HepG2 (cell line): ENCODE data around the gene MOK. TPM values are rescaled to one million over a fixed set of nuclear protein-coding genes. Genes with fewer than 3 reads are reported as not detected.
A peak's percentile ranks its signal among the peaks of the same experiment; 100 is the strongest.

Experiments used
- AKAP8 ChIP-seq: sonication (generic); formaldehyde crosslinking; IDR thresholded peaks from 2 replicates; pipeline ENCODE4 v1.5.1; 2020; ENCODE audit warnings: mild to moderate bottlenecking, missing genetic modification reagents
- ATM ChIP-seq: fragments of 450-650 bp; IDR thresholded peaks from 2 replicates; pipeline ENCODE4 v1.7.1; 2017; ENCODE audit warnings: mild to moderate bottlenecking, borderline replicate concordance
- ATRX ChIP-seq: sonication (generic); formaldehyde crosslinking; IDR thresholded peaks from 2 replicates; pipeline ENCODE4 v1.4.0; 2020; ENCODE audit warnings: missing genetic modification reagents, borderline replicate concordance
- FOSL2 ChIP-seq: sonication (generic); formaldehyde crosslinking; IDR thresholded peaks from 2 replicates; pipeline ENCODE4 v1.4.0; 2020; ENCODE audit warnings: missing genetic modification reagents
- FOXA3 ChIP-seq: IDR thresholded peaks from 2 replicates; pipeline ENCODE4 v1.6.1; 2016; ENCODE audit warnings: missing genetic modification reagents, missing compliant biosample characterization
- GABPB1 ChIP-seq: IDR thresholded peaks from 2 replicates; pipeline ENCODE4 v1.6.1; 2016; ENCODE audit warnings: mild to moderate bottlenecking, missing genetic modification reagents, moderate library complexity, missing compliant biosample characterization
- HIC2 ChIP-seq: sonication (generic); formaldehyde crosslinking; IDR thresholded peaks from 2 replicates; pipeline ENCODE4 v1.9.0; 2022; ENCODE audit warnings: low read depth, missing genetic modification reagents
- MBNL3 ChIP-seq: fragments of 250-450 bp; sonication (Bioruptor Pico); conservative IDR thresholded peaks from 2 replicates; pipeline ENCODE4 v1.8.0; 2022; ENCODE audit warnings: mild to moderate bottlenecking, inconsistent platforms
- MIXL1 ChIP-seq: IDR thresholded peaks from 2 replicates; pipeline ENCODE4 v1.6.1; 2016
- MLX ChIP-seq: IDR thresholded peaks from 2 replicates; pipeline ENCODE4 v1.6.1; 2016
- PCBP2 ChIP-seq: fragments of 200-400 bp; formaldehyde crosslinking; optimal IDR thresholded peaks from 2 replicates; pipeline ENCODE3; 2018; ENCODE audit warnings: low read length, low read depth; ENCODE audit not compliant: poor library complexity, severe bottlenecking
- RBAK ChIP-seq: sonication (generic); formaldehyde crosslinking; IDR thresholded peaks from 2 replicates; pipeline ENCODE4 v1.5.1; 2020; ENCODE audit warnings: mild to moderate bottlenecking, missing genetic modification reagents
- RELA ChIP-seq: sonication (generic); formaldehyde crosslinking; IDR thresholded peaks from 2 replicates; pipeline ENCODE4 v1.4.0; 2020; ENCODE audit warnings: missing genetic modification reagents
- RORA ChIP-seq: sonication (generic); formaldehyde crosslinking; IDR thresholded peaks from 2 replicates; pipeline ENCODE4 v1.5.0; 2020; ENCODE audit warnings: mild to moderate bottlenecking, missing genetic modification reagents, moderate library complexity
- TGIF2 ChIP-seq: IDR thresholded peaks from 2 replicates; pipeline ENCODE4 v1.6.1; 2016; ENCODE audit warnings: control low read depth, missing compliant biosample characterization
- ZMYM2 ChIP-seq: sonication (generic); formaldehyde crosslinking; IDR thresholded peaks from 2 replicates; pipeline ENCODE4 v1.8.0; 2022; ENCODE audit warnings: mild to moderate bottlenecking, missing genetic modification reagents
- ZNF205 ChIP-seq: IDR thresholded peaks from 2 replicates; pipeline ENCODE4 v1.6.1; 2018; ENCODE audit warnings: missing biosample characterization, missing genetic modification reagents
- polyA plus RNA-seq, 8 experiments: library from polyadenylated mRNA; depleted of rRNA in 3 of 8; stranded (reverse) in 7 of 8; unstranded in 1 of 8; fragments of >200 nt; fragmentation: Illumina TruSeq in 4 of 8; extraction: Trizol in 4 of 8; gene quantifications; 2 replicates each; pipeline versions ENCODE4 v1.2.1 to v1.2.3, GENCODE V29; 2011 to 2016; ENCODE audit warnings: low read depth in 4 of 8, missing spikeins in 1 of 8, mixed read lengths in 1 of 8; ENCODE audit not compliant: insufficient read depth in 1 of 8
- total RNA-seq, 5 experiments: library from RNA; depleted of rRNA; stranded (reverse); fragments of >200 nt; fragmentation: Illumina TruSeq; extraction: Trizol; gene quantifications; 2 replicates each; pipeline ENCODE4 v1.2.3, GENCODE V29; 2016; ENCODE audit warnings: low read depth in 1 of 5
- TF ChIP-seq, protein P1 (sequence below): sonication (generic); formaldehyde crosslinking; IDR thresholded peaks from 2 replicates; pipeline ENCODE4 v1.8.1; 2022; ENCODE audit warnings: low read depth, mild to moderate bottlenecking, missing genetic modification reagents
- TF ChIP-seq, protein P2 (sequence below): IDR thresholded peaks from 2 replicates; pipeline ENCODE4 v1.6.1; 2016; ENCODE audit warnings: low read depth, control low read depth
- TF ChIP-seq, protein P3 (sequence below): sonication (generic); formaldehyde crosslinking; IDR thresholded peaks from 2 replicates; pipeline ENCODE4 v1.5.0; 2020; ENCODE audit warnings: mild to moderate bottlenecking, missing genetic modification reagents, borderline replicate concordance

Gene MOK
- total and polyA plus RNA-seq, 2 of the 13 experiments (the other 11 are each of a cell fraction or from before 2014, with no cell fraction given), result 15.3 to 16.9 TPM

- TF ChIP-seq, protein P1, sequence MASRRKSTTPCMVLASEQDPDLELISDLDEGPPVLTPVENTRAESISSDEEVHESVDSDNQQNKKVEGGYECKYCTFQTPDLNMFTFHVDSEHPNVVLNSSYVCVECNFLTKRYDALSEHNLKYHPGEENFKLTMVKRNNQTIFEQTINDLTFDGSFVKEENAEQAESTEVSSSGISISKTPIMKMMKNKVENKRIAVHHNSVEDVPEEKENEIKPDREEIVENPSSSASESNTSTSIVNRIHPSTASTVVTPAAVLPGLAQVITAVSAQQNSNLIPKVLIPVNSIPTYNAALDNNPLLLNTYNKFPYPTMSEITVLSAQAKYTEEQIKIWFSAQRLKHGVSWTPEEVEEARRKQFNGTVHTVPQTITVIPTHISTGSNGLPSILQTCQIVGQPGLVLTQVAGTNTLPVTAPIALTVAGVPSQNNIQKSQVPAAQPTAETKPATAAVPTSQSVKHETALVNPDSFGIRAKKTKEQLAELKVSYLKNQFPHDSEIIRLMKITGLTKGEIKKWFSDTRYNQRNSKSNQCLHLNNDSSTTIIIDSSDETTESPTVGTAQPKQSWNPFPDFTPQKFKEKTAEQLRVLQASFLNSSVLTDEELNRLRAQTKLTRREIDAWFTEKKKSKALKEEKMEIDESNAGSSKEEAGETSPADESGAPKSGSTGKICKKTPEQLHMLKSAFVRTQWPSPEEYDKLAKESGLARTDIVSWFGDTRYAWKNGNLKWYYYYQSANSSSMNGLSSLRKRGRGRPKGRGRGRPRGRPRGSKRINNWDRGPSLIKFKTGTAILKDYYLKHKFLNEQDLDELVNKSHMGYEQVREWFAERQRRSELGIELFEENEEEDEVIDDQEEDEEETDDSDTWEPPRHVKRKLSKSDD (CRISPR knock-in tag), result no peak
- no peak for TF ChIP-seq MIXL1
- TF ChIP-seq, protein P2, sequence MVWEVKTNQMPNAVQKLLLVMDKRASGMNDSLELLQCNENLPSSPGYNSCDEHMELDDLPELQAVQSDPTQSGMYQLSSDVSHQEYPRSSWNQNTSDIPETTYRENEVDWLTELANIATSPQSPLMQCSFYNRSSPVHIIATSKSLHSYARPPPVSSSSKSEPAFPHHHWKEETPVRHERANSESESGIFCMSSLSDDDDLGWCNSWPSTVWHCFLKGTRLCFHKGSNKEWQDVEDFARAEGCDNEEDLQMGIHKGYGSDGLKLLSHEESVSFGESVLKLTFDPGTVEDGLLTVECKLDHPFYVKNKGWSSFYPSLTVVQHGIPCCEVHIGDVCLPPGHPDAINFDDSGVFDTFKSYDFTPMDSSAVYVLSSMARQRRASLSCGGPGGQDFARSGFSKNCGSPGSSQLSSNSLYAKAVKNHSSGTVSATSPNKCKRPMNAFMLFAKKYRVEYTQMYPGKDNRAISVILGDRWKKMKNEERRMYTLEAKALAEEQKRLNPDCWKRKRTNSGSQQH (CRISPR knock-in tag), result no peak
- TF ChIP-seq FOSL2 (CRISPR knock-in tag), result peak; percentile 48; the same call in 1 of the 2 replicates
- no peak for TF ChIP-seq ZMYM2 (CRISPR knock-in tag)
- no peak for TF ChIP-seq AKAP8
- TF ChIP-seq RBAK (CRISPR knock-in tag), result no peak
- no peak for TF ChIP-seq RELA (CRISPR knock-in tag)
- TF ChIP-seq RORA (CRISPR knock-in tag), result no peak
- no peak for TF ChIP-seq MLX
- no peak for TF ChIP-seq ZNF205 (CRISPR knock-in tag)
- TF ChIP-seq PCBP2, result no peak
- 0 out of 2 replicates have a peak, but pooled peaks have one; percentile 34 for TF ChIP-seq HIC2 (CRISPR knock-in tag)
- no peak for TF ChIP-seq MBNL3
- TF ChIP-seq, protein P3, sequence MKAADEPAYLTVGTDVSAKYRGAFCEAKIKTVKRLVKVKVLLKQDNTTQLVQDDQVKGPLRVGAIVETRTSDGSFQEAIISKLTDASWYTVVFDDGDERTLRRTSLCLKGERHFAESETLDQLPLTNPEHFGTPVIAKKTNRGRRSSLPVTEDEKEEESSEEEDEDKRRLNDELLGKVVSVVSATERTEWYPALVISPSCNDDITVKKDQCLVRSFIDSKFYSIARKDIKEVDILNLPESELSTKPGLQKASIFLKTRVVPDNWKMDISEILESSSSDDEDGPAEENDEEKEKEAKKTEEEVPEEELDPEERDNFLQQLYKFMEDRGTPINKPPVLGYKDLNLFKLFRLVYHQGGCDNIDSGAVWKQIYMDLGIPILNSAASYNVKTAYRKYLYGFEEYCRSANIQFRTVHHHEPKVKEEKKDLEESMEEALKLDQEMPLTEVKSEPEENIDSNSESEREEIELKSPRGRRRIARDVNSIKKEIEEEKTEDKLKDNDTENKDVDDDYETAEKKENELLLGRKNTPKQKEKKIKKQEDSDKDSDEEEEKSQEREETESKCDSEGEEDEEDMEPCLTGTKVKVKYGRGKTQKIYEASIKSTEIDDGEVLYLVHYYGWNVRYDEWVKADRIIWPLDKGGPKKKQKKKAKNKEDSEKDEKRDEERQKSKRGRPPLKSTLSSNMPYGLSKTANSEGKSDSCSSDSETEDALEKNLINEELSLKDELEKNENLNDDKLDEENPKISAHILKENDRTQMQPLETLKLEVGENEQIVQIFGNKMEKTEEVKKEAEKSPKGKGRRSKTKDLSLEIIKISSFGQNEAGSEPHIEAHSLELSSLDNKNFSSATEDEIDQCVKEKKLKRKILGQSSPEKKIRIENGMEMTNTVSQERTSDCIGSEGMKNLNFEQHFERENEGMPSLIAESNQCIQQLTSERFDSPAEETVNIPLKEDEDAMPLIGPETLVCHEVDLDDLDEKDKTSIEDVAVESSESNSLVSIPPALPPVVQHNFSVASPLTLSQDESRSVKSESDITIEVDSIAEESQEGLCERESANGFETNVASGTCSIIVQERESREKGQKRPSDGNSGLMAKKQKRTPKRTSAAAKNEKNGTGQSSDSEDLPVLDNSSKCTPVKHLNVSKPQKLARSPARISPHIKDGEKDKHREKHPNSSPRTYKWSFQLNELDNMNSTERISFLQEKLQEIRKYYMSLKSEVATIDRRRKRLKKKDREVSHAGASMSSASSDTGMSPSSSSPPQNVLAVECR (CRISPR knock-in tag), result peak; percentile 53; the same call in 1 of the 2 replicates
- TF ChIP-seq TGIF2, result no peak
- no peak for TF ChIP-seq ATRX (CRISPR knock-in tag)
- peak; percentile 26; the same call in 1 of the 2 replicates for TF ChIP-seq GABPB1 (CRISPR knock-in tag)
- TF ChIP-seq ATM, result no peak
- peak; percentile 93 for TF ChIP-seq FOXA3 (CRISPR knock-in tag)
Measured at GRCh38 chr14:102185360-102185759, 119.6 kb downstream of the MOK start (continued).
